22Rv1 (cell line): Measurements from ENCODE around the gene SCARF2.

Experiments
- CTCF ChIP-seq: fragments of 450-650 bp; IDR thresholded peaks from 2 replicates; pipeline ENCODE4 v1.5.1; 2017; ENCODE audit warnings: mild to moderate bottlenecking
- ZFX ChIP-seq: fragments of 450-650 bp; IDR thresholded peaks from 2 replicates; pipeline ENCODE4 v1.6.1; 2017; ENCODE audit warnings: antibody characterized with exemption, borderline replicate concordance

- TF ChIP-seq CTCF, result no peak
- no peak for TF ChIP-seq ZFX
Observed at GRCh38 chr22:20463324-20464095, 25.9 kb upstream of the SCARF2 start.
